Lung (tissue), 12 donors: ENCODE data around the gene MYO3B. TPM values are rescaled to one million over a fixed set of nuclear protein-coding genes. Genes with fewer than 3 reads are reported as not detected.

Experiments
- ATAC-seq: fragments of 200-7000 bp; cut with Tn5 transposase; one replicate; pipeline ENCODE4 v1.9.1; 2020; ENCODE audit warnings: moderate number of reproducible peaks; ENCODE audit not compliant: insufficient read depth, low FRiP score
- DNase-seq, 3 donors: peaks; one replicate each; pipeline ENCODE4 v3.0.0-alpha.2; 2013 to 2017
- H3K27ac ChIP-seq, 2 donors: one replicate each; pipeline ENCODE4 v1.5.1; 2013; ENCODE audit warnings: mild to moderate bottlenecking in 2 of 2, moderate library complexity in 2 of 2, control low read depth in 1 of 2, inconsistent platforms in 1 of 2, low read depth in 1 of 2, low read length in 1 of 2
- H3K27me3 ChIP-seq, 3 donors: one replicate each; pipeline ENCODE4 v1.5.1; 2013; ENCODE audit warnings: low read length in 2 of 3; ENCODE audit not compliant: control insufficient read depth in 3 of 3, insufficient read depth in 3 of 3
- H3K36me3 ChIP-seq, 4 donors: one replicate each; pipeline ENCODE4 v1.5.1; 2013; ENCODE audit warnings: low read length in 4 of 4, mild to moderate bottlenecking in 1 of 4, moderate library complexity in 1 of 4; ENCODE audit not compliant: control insufficient read depth in 4 of 4, insufficient read depth in 4 of 4
- H3K4me1 ChIP-seq, 5 donors: one replicate each; pipeline ENCODE4 v1.5.1; 2013; ENCODE audit warnings: low read length in 5 of 5, mild to moderate bottlenecking in 2 of 5, moderate library complexity in 1 of 5; ENCODE audit not compliant: control insufficient read depth in 5 of 5, insufficient read depth in 5 of 5
- H3K4me3 ChIP-seq: one replicate; pipeline ENCODE4 v1.5.1; 2013; ENCODE audit warnings: mild to moderate bottlenecking, control low read depth, moderate library complexity
- H3K9ac ChIP-seq, 2 donors: one replicate each; pipeline ENCODE4 v1.5.1; 2013; ENCODE audit warnings: low read length in 2 of 2, control low read depth in 1 of 2; ENCODE audit not compliant: insufficient read depth in 1 of 2
- H3K9me3 ChIP-seq, 4 donors: one replicate each; pipeline ENCODE4 v1.5.1; 2013; ENCODE audit warnings: low read length in 3 of 4, mild to moderate bottlenecking in 1 of 4, moderate library complexity in 1 of 4; ENCODE audit not compliant: control insufficient read depth in 4 of 4, insufficient read depth in 3 of 4
- CTCF ChIP-seq: IDR thresholded peaks from 2 replicates; pipeline ENCODE4 v1.5.1; 2012; ENCODE audit warnings: mild to moderate bottlenecking; ENCODE audit errors: control extremely low read depth, extremely low read depth
- WGBS, 2 donors: extraction: QIAGEN DNeasy Blood & Tissue Kit; methylation state at CpG; one replicate each; pipeline ENCODE4 v1.1.7; 2013; 5-methylcytosine and 5-hydroxymethylcytosine counted together
- polyA plus RNA-seq, 2 donors: library from polyadenylated mRNA; stranded (reverse); fragments of 200-250 nt; gene quantifications; one replicate each; pipeline ENCODE4 v1.2.1, GENCODE V29; 2013
- total RNA-seq, 2 donors: library from RNA; depleted of rRNA in 1 of 2; stranded (reverse); fragments of >200 nt in 1 of 2; gene quantifications; one replicate each; pipeline ENCODE4 v1.2.1, GENCODE V29; 2014 to 2021
- donor health status: control.
- donor health status: control.
- donor health status: Bipolar disorder and iron deficiency.
- donor health status: healthy.
- donor health status: DM: yes; HTN: yes; CAD: no.

The MYO3B gene
- total and polyA plus RNA-seq, 4 donors: 0.03 to 0.82 (median 0.05) TPM; not detected in 1

GRCh38 chr2:170247882-170248393 lies 70.0 kb downstream of the MYO3B start:
- Histone ChIP-seq H3K27ac (no peak overlapping the region), H3K27me3 (no peaks in the 10 kb centered on the region), H3K36me3 (no peaks in the 10 kb centered on the region), H3K4me3 (no peak overlapping the region), H3K4me1 (peaks cover 0 to 1% (median 0%) of the 10 kb centered on the region in 5 donors), H3K9me3 (peaks cover 0 to 4% (median 0%) of the 10 kb centered on the region in 4 donors), H3K9ac (no peak overlapping the region)
- DNase-seq (no peak), ATAC-seq (no peak)
- WGBS, 2 donors: 76 to 92% methylated on average over 1 of the region's 1 CpG
- TF ChIP-seq CTCF: no peak

- peaks cover 0 to 4% (median 0%) of the 10 kb centered on the region in 4 donors for H3K9me3 ChIP-seq
- no peak overlapping the region for H3K27ac ChIP-seq
- DNase-seq (no peak), ATAC-seq (no peak)
- peaks cover 0 to 1% (median 0%) of the 10 kb centered on the region in 5 donors for H3K4me1 ChIP-seq
- H3K9ac ChIP-seq: no peak overlapping the region
- 68 to 73% methylated on average over 4 of the region's 4 CpGs for WGBS, 2 donors
- no peak for TF ChIP-seq CTCF
- no peaks in the 10 kb centered on the region for H3K27me3 ChIP-seq
- H3K36me3 ChIP-seq: no peaks in the 10 kb centered on the region
- no peak overlapping the region for H3K4me3 ChIP-seq
Measured at GRCh38 chr2:170248574-170249393, 70.8 kb downstream of the MYO3B start.

- no peaks in the 10 kb centered on the region for H3K36me3 ChIP-seq
- ATAC-seq (no peak), DNase-seq (no peak)
- no peak overlapping the region for H3K27ac ChIP-seq
- WGBS, 2 donors: 63 to 80% methylated on average over 2 of the region's 2 CpGs
- H3K27me3 ChIP-seq: no peaks in the 10 kb centered on the region
- peaks cover 0 to 6% (median 0%) of the 10 kb centered on the region in 4 donors for H3K9me3 ChIP-seq
- peaks cover 0 to 1% (median 0%) of the 10 kb centered on the region in 5 donors for H3K4me1 ChIP-seq
- no peak for TF ChIP-seq CTCF
- H3K9ac ChIP-seq: no peak overlapping the region
- no peak overlapping the region for H3K4me3 ChIP-seq
Measured at GRCh38 chr2:170249761-170250160, 71.8 kb downstream of the MYO3B start.
